ENCODE data around the gene TTF2. TPM values are rescaled to one million over a fixed set of nuclear protein-coding genes. Genes with fewer than 3 reads are reported as not detected.

The TTF2 gene
- total RNA-seq, 2 experiments from 2014 or later = 126 to 127 TPM

- no peak for TF ChIP-seq CTCF (IDR thresholded peaks at IDR 0.05)
- CTCF ChIA-PET = interaction anchor here (0.9 kb wide), 1 partner anchor 211 kb away, joined by 3 read pairs; no protein-coding TSS in a partner anchor
- Mint-ChIP-seq H3K27me3 (no peaks in the 10 kb centered on the region), H3K4me1 (ENCODE audit: low read depth) (peaks cover 7% of the 10 kb centered on the region), H3K36me3 (ENCODE audit: low read depth) (peaks cover 9% of the 10 kb centered on the region), H3K9me3 (peaks cover 2% of the 10 kb centered on the region), H3K27ac (no peak overlapping the region), H3K4me3 (no peak overlapping the region)
- intact Hi-C loops (cut with micrococcal nuclease) = no loop called here
- no peak for ATAC-seq
- POLR2A ChIA-PET = no interaction called here
- DNase-seq = no peak
Observed at GRCh38 chr1:117038236-117038635, 21.9 kb upstream of the TTF2 start.

GRCh38 chr1:117044217-117044616 lies 15.9 kb upstream of the TTF2 start:
- no peak for TF ChIP-seq CTCF (IDR thresholded peaks at IDR 0.05)
- H3K9me3 Mint-ChIP-seq = peaks cover 4% of the 10 kb centered on the region
- ChIA-PET POLR2A (interaction anchor here (0.9 kb wide), 1 partner anchor 307 kb away, joined by 4 read pairs; no protein-coding TSS in a partner anchor), CTCF (no interaction called here)
- H3K27me3 Mint-ChIP-seq = no peaks in the 10 kb centered on the region
- H3K36me3 Mint-ChIP-seq (ENCODE audit: low read depth) = peaks cover 31% of the 10 kb centered on the region
- H3K4me1 Mint-ChIP-seq (ENCODE audit: low read depth) = peaks cover 16% of the 10 kb centered on the region
- no peak for ATAC-seq
- intact Hi-C loops (cut with micrococcal nuclease) = no loop called here
- DNase-seq = no peak
- H3K27ac Mint-ChIP-seq = no peak overlapping the region
- H3K4me3 Mint-ChIP-seq = no peak overlapping the region

- POLR2A ChIA-PET = no interaction called here
- Mint-ChIP-seq H3K27me3 (no peaks in the 10 kb centered on the region), H3K36me3 (ENCODE audit: low read depth) (peaks cover 40% of the 10 kb centered on the region), H3K9me3 (peaks cover 4% of the 10 kb centered on the region), H3K27ac (no peak overlapping the region), H3K4me1 (ENCODE audit: low read depth) (peaks cover 27% of the 10 kb centered on the region), H3K4me3 (no peak overlapping the region)
- intact Hi-C loops (cut with micrococcal nuclease) = no loop called here
- TF ChIP-seq CTCF (IDR thresholded peaks at IDR 0.05) = no peak
- CTCF ChIA-PET = interaction anchor here (1.0 to 1.4 kb wide), 2 partner anchors 320 to 471 kb away, joined by 3 read pairs; no protein-coding TSS in a partner anchor
- ATAC-seq = no peak
- DNase-seq = no peak
Observed at GRCh38 chr1:117045644-117046043, 14.5 kb upstream of the TTF2 start.

GRCh38 chr1:117046781-117047180 lies 13.3 kb upstream of the TTF2 start:
- no peak for TF ChIP-seq CTCF (IDR thresholded peaks at IDR 0.05)
- ChIA-PET CTCF (no interaction called here), POLR2A (no interaction called here)
- Mint-ChIP-seq H3K36me3 (ENCODE audit: low read depth) (peaks cover 38% of the 10 kb centered on the region), H3K4me1 (ENCODE audit: low read depth) (peaks cover 38% of the 10 kb centered on the region), H3K4me3 (no peak overlapping the region), H3K9me3 (peaks cover 2% of the 10 kb centered on the region), H3K27ac (no peak overlapping the region), H3K27me3 (no peaks in the 10 kb centered on the region)
- DNase-seq (no peak), ATAC-seq (no peak)
- intact Hi-C loops (cut with micrococcal nuclease) = no loop called here

GRCh38 chr1:117047271-117047670 lies 12.9 kb upstream of the TTF2 start:
- no peak overlapping the region for H3K4me3 Mint-ChIP-seq
- H3K4me1 Mint-ChIP-seq (ENCODE audit: low read depth) = peaks cover 43% of the 10 kb centered on the region
- ChIA-PET CTCF (interaction anchor here (0.9 kb wide), 1 partner anchor 38 kb away, joined by 3 read pairs; no protein-coding TSS in a partner anchor), POLR2A (no interaction called here)
- DNase-seq = no peak
- peaks cover 2% of the 10 kb centered on the region for H3K9me3 Mint-ChIP-seq
- no peak for TF ChIP-seq CTCF (IDR thresholded peaks at IDR 0.05)
- H3K27me3 Mint-ChIP-seq = no peaks in the 10 kb centered on the region
- ATAC-seq = no peak
- no peak overlapping the region for H3K27ac Mint-ChIP-seq
- peaks cover 38% of the 10 kb centered on the region for H3K36me3 Mint-ChIP-seq (ENCODE audit: low read depth)
- intact Hi-C loops (cut with micrococcal nuclease) = no loop called here
